GM12878 (cell line): ENCODE data around the gene RBP3.

Source experiments
- BCL11A ChIP-seq: IDR thresholded peaks from 2 replicates; pipeline ENCODE4 v1.6.1; 2011; ENCODE audit warnings: low read depth, low read length
- CTCF ChIP-seq, 3 experiments: IDR thresholded peaks in 2 of 3; conservative IDR thresholded peaks in 1 of 3; 2 replicates each; pipeline ENCODE4 v1.5.1; 2011; ENCODE audit warnings: low read depth in 3 of 3, low read length in 3 of 3, mild to moderate bottlenecking in 3 of 3, control low read depth in 2 of 3, moderate library complexity in 2 of 3, inconsistent platforms in 1 of 3, mixed read lengths in 1 of 3; ENCODE audit not compliant: control insufficient read depth in 2 of 3, insufficient read depth in 1 of 3; ENCODE audit errors: extremely low read depth in 1 of 3
- KDM1A ChIP-seq: fragments of 200-600 bp; sonication (generic); IDR thresholded peaks from 2 replicates; pipeline ENCODE4 v1.6.1; 2016; ENCODE audit warnings: borderline replicate concordance

- TF ChIP-seq KDM1A (no peak), CTCF (IDR thresholded peaks at IDR 0.05 in 2 of 3, conservative IDR thresholded peaks at IDR 0.05 in 1 of 3; ENCODE audit: control insufficient read depth in 2 of 3, extremely low read depth in 1 of 3, insufficient read depth in 1 of 3, low read depth in 3 of 3, low read length in 3 of 3) (no peak), BCL11A (no peak)
Observed at GRCh38 chr10:47326927-47327330, 21.2 kb upstream of the RBP3 start.
